ENCODE results near the gene SLC29A1.

The SLC29A1 gene

DNA sequence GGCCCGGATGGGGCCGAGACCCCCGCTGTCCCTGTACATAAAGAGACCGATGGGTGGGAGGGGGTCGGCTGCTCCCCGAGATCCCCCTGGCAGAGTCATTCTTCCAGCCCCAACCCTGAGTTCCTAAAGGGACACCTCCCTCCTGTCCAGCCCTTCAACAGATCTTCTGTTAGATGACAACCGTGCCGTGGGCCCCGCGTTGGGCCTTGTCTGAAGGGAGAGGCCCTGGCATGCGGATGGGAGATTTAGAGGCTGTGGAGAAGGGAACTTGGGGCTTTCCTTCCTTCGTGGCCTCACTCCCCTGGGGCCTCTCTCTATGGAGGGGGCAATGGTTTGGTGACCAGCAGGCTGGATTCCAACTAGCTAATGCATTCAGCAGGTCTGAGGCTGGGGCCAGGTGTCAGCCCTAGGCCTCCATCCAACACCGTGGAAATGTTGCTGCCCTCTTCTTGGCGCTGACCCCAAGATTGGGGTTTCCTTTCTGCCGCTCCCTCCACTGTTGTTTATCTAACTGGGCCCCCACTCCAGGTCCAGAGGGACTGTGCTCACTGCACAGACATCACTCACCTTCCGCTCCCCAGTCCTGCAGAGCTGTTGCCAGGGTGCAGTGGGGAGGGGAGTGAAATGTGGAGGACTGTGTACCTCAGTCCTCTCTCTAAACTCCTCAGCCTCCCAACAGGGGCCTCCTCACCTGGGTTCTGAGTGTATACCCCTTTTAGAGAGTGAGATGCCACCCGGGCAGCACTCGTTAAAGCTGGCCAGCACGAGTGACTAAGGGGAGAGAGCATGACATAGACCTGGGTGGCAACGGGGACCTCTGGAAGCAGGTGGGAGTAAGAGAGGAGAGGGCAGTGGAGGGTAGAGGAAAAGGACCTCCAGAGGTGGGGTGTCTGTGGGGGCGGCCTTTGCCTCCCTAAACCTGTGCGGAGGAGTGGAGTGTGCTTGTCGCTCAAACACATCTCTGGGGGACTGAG, 53.6 kb downstream of the SLC29A1 start:
- TF ChIP-seq, protein P1, sequence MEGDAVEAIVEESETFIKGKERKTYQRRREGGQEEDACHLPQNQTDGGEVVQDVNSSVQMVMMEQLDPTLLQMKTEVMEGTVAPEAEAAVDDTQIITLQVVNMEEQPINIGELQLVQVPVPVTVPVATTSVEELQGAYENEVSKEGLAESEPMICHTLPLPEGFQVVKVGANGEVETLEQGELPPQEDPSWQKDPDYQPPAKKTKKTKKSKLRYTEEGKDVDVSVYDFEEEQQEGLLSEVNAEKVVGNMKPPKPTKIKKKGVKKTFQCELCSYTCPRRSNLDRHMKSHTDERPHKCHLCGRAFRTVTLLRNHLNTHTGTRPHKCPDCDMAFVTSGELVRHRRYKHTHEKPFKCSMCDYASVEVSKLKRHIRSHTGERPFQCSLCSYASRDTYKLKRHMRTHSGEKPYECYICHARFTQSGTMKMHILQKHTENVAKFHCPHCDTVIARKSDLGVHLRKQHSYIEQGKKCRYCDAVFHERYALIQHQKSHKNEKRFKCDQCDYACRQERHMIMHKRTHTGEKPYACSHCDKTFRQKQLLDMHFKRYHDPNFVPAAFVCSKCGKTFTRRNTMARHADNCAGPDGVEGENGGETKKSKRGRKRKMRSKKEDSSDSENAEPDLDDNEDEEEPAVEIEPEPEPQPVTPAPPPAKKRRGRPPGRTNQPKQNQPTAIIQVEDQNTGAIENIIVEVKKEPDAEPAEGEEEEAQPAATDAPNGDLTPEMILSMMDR (IDR thresholded peaks at IDR 0.05; ENCODE audit: low read depth, low read length), result no peak
- no peak for TF ChIP-seq EZH2phosphoT487 (IDR thresholded peaks at IDR 0.05; ENCODE audit: low read depth)
- no peaks in the 10 kb centered on the region for H3K36me3 ChIP-seq (replicated peaks; ENCODE audit: low read depth, low read length)
- no peaks in the 10 kb centered on the region for H3K4me1 ChIP-seq (ENCODE audit: low read length)
- no peak overlapping the region for H2AFZ ChIP-seq (ENCODE audit: low read depth, low read length)
- H3K4me2 ChIP-seq (ENCODE audit: low read length), result no peak overlapping the region
- no peaks in the 10 kb centered on the region for H4K20me1 ChIP-seq (ENCODE audit: insufficient read depth, low read length)
- H3K9me3 ChIP-seq (ENCODE audit: insufficient read depth, low read length), result no peaks in the 10 kb centered on the region
- no peak overlapping the region for H3K27ac ChIP-seq (ENCODE audit: low read length)
- H3K9ac ChIP-seq (ENCODE audit: low read length), result no peak overlapping the region
- H3K79me2 ChIP-seq (ENCODE audit: low read length), result no peaks in the 10 kb centered on the region
- H3K4me3 ChIP-seq (ENCODE audit: low read length), result no peak overlapping the region
- H3K27me3 ChIP-seq (ENCODE audit: low read depth, low read length), result peaks cover 13% of the 10 kb centered on the region

- H3K27ac ChIP-seq (ENCODE audit: low read length), result no peak overlapping the region
- H3K9me3 ChIP-seq (ENCODE audit: insufficient read depth, low read length), result no peaks in the 10 kb centered on the region
- no peak for TF ChIP-seq EZH2phosphoT487 (IDR thresholded peaks at IDR 0.05; ENCODE audit: low read depth)
- TF ChIP-seq, protein P1 (IDR thresholded peaks at IDR 0.05; ENCODE audit: low read depth, low read length), result no peak
- H3K27me3 ChIP-seq (ENCODE audit: low read depth, low read length), result peaks cover 19% of the 10 kb centered on the region
- no peaks in the 10 kb centered on the region for H3K4me1 ChIP-seq (ENCODE audit: low read length)
- H3K4me3 ChIP-seq (ENCODE audit: low read length), result no peak overlapping the region
- H3K36me3 ChIP-seq (replicated peaks; ENCODE audit: low read depth, low read length), result no peaks in the 10 kb centered on the region
- no peaks in the 10 kb centered on the region for H4K20me1 ChIP-seq (ENCODE audit: insufficient read depth, low read length)
- H3K9ac ChIP-seq (ENCODE audit: low read length), result no peak overlapping the region
- H2AFZ ChIP-seq (ENCODE audit: low read depth, low read length), result no peak overlapping the region
- H3K4me2 ChIP-seq (ENCODE audit: low read length), result no peak overlapping the region
- H3K79me2 ChIP-seq (ENCODE audit: low read length), result no peaks in the 10 kb centered on the region
Measured at GRCh38 chr6:44277763-44278162, 54.4 kb downstream of the SLC29A1 start.

- no peak overlapping the region for H3K4me2 ChIP-seq (ENCODE audit: low read length)
- H4K20me1 ChIP-seq (ENCODE audit: insufficient read depth, low read length), result no peaks in the 10 kb centered on the region
- no peak for TF ChIP-seq EZH2phosphoT487 (IDR thresholded peaks at IDR 0.05; ENCODE audit: low read depth)
- TF ChIP-seq, protein P1 (IDR thresholded peaks at IDR 0.05; ENCODE audit: low read depth, low read length), result no peak
- H3K79me2 ChIP-seq (ENCODE audit: low read length), result no peaks in the 10 kb centered on the region
- no peaks in the 10 kb centered on the region for H3K4me1 ChIP-seq (ENCODE audit: low read length)
- peaks cover 23% of the 10 kb centered on the region for H3K27me3 ChIP-seq (ENCODE audit: low read depth, low read length)
- no peak overlapping the region for H3K4me3 ChIP-seq (ENCODE audit: low read length)
- H3K27ac ChIP-seq (ENCODE audit: low read length), result no peak overlapping the region
- no peaks in the 10 kb centered on the region for H3K9me3 ChIP-seq (ENCODE audit: insufficient read depth, low read length)
- H2AFZ ChIP-seq (ENCODE audit: low read depth, low read length), result no peak overlapping the region
- no peaks in the 10 kb centered on the region for H3K36me3 ChIP-seq (replicated peaks; ENCODE audit: low read depth, low read length)
- H3K9ac ChIP-seq (ENCODE audit: low read length), result no peak overlapping the region
Measured at GRCh38 chr6:44278315-44278714, 54.9 kb downstream of the SLC29A1 start.

- no peaks in the 10 kb centered on the region for H3K79me2 ChIP-seq (ENCODE audit: low read length)
- no peak overlapping the region for H3K9ac ChIP-seq (ENCODE audit: low read length)
- H3K9me3 ChIP-seq (ENCODE audit: insufficient read depth, low read length), result no peaks in the 10 kb centered on the region
- peaks cover 30% of the 10 kb centered on the region for H3K27me3 ChIP-seq (ENCODE audit: low read depth, low read length)
- no peak overlapping the region for H2AFZ ChIP-seq (ENCODE audit: low read depth, low read length)
- H3K27ac ChIP-seq (ENCODE audit: low read length), result no peak overlapping the region
- H3K36me3 ChIP-seq (replicated peaks; ENCODE audit: low read depth, low read length), result no peaks in the 10 kb centered on the region
- no peaks in the 10 kb centered on the region for H3K4me1 ChIP-seq (ENCODE audit: low read length)
- no peaks in the 10 kb centered on the region for H4K20me1 ChIP-seq (ENCODE audit: insufficient read depth, low read length)
- no peak for TF ChIP-seq EZH2phosphoT487 (IDR thresholded peaks at IDR 0.05; ENCODE audit: low read depth)
- TF ChIP-seq, protein P1 (IDR thresholded peaks at IDR 0.05; ENCODE audit: low read depth, low read length), result no peak
- H3K4me3 ChIP-seq (ENCODE audit: low read length), result no peak overlapping the region
- no peak overlapping the region for H3K4me2 ChIP-seq (ENCODE audit: low read length)
Measured at GRCh38 chr6:44278774-44279697, 55.6 kb downstream of the SLC29A1 start.
